Mesenteric fat pad (tissue), 1 donor: ENCODE results near the gene INPP5J. TPM values are rescaled to one million over a fixed set of nuclear protein-coding genes. Genes with fewer than 3 reads are reported as not detected.
"Not testable (repeated sequence)": the region's sequence is repeated elsewhere in the genome, so short reads cannot be mapped to it uniquely, and the experiment has no call there.

Source experiments
- DNase-seq: peaks from one replicate; pipeline ENCODE4 v3.0.0-alpha.2; 2020; ENCODE audit warnings: low spot score
- total RNA-seq: library from RNA; stranded (reverse); fragmentation: NEBNext Ultra II Directional; extraction: Animal tissue kit (Norgen Biotek cat#: 25700); gene quantifications from one replicate; pipeline ENCODE4 v1.2.1, GENCODE V29; 2021
- donor health status: DM: yes; HTN: yes; CAD: no.

The INPP5J gene
- total RNA-seq, 1 donor from 2014 or later, result 0.19 TPM

DNA sequence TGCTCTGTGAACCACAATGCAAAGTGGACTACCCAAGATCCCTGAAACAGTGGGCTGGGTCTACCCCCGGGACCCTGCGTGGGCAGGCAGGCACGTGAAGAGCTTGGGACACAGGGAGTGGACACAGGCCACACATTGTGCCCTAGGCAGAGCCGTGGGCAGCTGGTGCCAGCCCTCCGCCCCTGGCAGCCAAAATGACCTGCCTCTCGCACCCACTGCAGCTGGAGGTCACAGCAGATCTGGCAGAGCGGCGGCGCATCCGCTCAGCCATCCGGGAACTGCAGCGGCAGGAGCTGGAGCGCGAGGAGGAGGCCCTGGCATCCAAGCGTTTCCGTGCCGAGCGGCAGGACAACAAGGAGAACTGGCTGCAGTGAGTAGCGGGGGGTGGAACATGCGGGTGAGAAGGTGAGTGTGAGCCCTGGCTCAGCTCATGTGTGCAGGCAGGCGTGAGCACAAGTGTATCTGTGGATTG, 35.0 kb upstream of the INPP5J start:
- no peak for DNase-seq

DNA sequence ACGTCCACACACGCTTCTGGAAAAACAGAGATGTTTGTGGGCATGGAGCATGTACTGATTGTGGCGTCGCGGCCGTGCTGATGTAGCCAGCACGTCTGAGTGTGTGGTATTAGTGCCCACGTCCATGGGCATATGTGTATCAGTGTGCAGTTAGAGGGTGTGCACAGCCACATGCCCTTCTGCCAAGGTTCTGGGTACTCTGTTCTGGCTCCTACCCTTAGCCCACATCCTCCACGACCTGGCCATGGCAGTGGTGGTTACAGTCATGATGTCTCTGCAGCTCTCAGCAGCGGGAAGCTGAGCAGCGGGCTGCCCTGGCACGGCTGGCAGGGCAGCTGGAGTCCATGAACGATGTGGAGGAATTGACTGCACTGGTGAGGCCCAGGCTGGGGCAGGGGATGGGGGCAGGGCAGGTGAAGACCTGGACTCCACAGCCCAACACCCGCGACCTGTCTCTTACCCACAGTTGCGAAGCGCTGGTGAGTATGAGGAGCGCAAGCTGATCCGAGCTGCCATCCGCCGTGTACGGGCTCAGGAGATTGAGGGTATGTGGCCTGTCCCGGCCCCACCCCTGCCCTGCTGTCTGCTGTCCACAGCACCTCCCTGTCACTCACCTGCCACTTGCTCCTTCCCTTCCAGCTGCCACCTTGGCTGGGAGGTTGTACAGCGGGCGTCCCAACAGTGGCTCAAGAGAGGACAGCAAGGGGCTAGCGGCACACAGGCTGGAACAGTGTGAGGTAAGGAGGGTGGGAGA, 34.4 kb upstream of the INPP5J start:
- DNase-seq, result no peak

DNA sequence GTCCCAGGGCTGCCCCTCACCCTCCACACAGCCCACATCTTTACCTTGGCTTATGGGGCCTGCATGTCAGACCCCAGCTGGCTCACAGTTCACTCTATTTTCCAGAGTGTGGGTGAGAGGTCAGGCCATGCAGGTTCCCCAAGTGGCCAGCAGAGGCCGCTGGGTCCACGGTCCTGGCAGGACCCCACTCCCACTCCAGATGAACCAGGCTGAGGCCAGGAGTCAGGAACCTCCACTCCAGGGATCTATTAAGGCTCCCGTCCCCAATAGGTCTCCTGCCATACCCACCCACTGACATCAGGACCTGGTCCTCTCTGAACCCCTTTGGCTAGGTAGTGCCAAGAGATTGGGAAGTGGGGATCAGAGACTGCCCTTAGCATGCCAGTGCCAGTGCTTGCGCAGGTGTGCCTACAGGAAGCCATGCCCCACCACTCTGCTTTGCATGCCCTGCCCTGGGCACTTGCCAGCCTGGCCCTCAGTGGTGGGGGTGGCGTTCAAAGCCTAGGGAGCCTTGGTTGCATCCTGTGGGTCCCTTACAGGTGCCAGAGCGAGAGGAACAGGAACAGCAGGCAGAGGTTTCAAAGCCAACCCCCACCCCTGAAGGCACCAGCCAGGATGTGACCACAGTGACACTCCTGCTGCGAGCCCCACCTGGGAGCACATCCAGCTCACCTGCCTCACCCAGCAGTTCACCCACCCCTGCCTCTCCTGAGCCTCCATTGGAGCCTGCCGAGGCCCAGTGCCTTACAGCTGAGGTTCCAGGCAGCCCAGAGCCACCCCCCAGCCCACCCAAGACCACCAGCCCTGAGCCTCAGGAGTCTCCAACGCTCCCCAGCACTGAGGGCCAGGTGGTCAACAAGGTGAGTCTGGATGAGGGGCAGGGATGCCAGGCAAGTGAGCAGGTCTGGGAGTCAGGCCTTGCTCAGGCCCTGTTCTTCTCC, 33.3 kb upstream of the INPP5J start:
- no peak for DNase-seq

DNA sequence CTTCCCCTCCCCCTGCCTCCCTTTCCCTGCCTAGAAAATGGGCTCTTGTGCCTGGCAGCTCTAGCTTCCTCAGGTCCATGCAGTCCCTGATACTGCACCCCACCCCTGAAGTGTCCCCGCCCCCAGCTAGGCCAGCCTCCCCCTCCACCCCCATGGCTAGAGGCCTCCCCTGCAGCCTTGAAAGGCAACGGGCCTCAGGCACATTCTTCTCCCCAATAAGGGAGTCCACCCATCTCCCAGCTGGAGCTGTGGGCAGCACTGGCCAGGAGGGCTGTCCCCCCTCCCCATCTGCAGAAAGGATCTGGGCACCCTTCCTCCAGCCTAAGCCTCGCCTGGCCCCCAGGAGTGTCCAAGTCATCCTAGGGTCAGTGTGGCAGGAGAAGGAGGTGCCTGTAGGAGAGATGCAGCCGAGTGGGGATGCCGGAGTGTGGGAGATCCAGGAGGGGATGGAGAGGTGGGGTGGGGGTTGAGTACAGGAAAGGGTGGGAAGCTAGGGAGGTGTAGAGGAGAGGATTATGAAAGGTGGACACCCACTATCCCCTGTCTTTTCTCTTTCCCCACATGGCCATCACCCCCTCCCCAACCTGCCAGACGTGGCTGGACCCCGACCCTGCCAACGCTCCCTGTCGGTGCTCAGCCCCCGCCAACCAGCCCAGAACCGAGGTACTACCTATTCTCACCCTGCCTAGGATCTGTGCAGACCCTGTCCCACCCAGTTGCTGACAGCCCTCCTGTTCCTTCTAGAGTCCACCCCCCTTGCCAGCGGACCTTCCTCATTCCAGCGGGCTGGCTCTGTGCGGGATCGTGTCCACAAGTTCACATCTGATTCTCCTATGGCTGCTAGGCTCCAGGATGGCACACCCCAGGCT, 32.3 kb upstream of the INPP5J start:
- DNase-seq, result no peak

DNA sequence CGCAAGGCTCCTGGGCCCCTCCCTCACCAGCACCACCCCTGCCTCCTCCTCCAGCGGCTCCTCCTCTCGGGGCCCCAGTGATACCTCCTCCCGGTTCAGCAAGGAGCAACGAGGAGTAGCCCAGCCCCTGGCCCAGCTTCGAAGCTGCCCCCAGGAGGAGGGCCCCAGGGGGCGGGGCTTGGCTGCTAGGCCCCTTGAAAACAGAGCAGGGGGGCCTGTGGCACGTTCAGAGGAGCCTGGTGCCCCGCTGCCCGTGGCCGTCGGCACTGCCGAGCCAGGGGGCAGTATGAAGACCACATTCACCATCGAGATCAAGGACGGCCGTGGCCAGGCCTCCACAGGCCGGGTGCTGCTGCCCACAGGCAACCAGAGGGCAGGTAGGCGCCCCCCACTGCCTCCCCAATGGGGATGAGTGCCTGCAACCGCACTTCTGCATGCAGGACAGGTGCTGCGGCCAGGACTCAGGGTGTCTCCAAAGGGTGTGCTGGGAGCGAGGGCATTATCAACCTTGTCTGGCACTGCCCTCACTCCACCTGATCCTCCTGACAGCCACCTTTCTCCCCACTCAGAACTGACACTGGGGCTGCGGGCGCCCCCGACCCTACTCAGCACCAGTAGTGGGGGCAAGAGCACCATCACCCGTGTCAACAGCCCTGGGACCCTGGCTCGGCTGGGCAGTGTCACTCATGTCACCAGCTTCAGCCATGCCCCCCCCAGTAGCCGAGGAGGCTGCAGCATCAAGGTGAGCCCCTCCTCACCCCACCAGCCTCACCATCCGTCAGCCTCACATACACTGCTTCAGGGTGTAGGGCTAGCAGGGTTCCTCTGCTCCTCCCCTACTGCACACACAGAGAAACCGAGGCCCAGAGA, 31.4 kb upstream of the INPP5J start:
- DNase-seq, result no peak

DNA sequence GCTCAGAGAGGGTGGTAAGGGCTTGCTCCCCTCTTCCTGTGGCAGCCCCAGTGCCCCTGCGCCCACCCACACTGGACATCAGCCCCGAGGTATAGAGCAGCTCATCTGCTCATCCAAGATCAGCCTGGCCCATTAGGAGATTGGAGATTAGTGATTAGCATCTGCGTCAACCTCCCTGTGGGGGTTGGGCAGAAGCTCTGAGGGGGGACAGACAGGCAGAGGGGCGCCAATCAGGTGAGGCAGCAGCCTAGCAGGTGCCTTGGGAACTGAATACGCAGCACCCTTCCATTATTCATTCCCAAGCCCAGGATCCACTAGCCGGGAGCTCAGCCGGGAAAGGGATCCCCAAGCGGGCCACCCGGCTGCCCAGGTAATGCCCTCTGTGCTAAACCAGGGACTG, 30.6 kb upstream of the INPP5J start:
- DNase-seq, result no peak

DNA sequence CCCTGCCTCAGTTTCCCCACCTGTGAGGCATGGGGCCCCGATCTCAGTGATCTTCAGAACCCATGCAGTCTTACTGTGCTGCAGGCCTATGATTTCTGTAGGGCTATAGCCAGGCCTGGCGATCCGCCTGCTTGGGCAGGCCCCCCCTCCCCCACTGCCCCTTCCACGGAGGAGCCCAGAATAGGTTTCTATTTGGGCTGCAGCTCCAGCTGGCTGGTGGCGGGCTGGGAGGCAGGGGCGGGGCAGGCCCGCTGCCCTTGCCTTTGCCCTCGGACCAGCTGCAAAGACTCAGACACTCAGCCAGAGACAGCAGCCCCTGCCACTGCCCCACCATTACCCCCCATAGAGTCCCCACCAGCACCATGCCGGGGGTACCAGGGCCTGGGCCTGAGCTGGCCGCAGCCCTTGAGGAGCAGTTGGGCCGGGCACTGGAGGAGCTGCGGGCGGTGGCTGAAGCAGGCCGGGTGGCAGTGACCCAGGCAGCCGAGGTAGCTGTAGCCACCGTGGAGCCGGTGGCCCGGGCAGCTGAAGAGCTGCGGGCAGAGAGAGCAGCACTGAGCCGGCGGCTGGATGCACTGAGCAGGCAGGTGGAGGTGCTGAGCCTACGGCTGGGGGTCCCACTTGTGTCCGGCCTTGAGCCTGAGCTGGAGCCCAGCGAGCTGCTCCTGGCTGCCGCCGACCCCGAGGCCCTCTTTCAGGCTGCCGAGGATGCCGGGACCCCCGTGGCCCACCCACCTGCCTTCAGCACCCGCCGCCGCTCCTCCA, 29.5 kb upstream of the INPP5J start:
- DNase-seq, result no peak

DNA sequence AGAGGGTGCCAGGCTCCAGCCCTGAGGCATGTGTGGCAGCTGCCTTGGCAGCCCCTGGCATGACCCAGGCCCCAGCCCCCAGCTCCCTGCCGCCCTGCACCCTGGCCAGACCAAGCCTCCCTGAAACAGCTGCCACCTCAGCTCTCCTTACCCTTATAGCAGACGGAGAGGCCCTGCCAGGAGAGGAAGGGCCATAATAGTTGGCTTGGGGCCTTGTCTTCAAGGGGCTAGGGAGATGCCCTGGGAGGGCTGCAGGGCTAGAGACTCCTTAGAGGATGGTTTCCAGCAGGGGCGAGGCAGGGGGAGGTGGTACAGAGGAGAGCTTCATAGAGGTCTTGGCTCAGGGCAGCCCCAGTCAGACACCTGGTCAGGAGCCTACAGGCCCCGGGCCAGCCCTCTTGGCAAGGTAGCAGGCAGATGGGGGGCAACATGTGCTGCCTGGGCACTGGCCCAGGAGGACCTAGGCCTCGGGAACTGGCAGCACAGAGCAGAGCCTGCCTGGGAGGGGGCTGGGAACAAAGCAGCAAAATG, 28.7 kb upstream of the INPP5J start:
- DNase-seq, result no peak

DNA sequence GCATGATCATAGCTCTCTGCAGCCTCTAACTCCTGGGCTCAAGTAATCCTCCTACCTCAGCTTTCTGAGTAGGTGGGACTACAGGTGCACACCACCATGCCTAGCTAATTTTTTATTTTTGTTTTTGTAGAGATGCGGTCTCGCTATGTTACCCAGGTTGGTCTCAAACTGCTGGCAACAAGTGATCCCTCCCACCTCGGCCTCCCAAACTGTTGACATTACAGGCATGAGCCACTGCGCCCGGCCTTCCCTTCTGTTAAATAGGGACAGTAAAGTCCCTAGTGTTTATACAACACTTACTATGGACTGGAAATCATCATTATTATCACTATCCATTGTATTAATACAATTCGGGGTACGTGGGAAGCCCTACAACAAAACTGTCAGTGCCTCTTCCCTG, 28.0 kb upstream of the INPP5J start:
- DNase-seq, result no peak

DNA sequence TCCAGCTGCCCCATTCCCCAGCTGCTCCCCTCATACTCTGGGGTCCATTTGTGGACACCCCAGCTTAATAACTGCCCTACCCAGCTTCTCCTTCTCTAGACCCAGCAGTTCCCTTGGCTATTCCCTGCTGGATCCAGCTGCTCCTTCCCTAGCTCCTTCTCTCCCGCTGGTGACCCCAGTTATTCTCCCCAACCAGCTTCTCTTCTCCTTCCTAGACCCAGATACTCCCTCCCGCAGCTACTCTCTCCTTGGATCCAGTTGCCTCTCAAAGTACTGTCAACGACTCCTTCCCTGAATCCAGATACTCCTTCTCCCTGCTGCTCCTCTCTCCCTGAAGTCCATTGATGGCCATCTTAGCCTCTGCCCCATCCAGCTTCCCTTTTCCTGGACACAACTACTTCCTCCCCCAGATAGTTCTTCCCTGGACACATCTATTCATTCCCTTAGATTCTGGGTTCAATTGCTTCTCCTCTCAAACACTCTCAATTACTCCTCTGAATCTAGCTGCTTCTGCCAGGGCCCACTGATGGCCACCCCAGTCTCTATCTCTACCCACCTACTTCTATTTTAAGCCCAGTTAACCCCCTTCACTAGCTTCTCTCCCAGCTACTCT, 27.0 kb upstream of the INPP5J start:
- DNase-seq, result no peak

DNA sequence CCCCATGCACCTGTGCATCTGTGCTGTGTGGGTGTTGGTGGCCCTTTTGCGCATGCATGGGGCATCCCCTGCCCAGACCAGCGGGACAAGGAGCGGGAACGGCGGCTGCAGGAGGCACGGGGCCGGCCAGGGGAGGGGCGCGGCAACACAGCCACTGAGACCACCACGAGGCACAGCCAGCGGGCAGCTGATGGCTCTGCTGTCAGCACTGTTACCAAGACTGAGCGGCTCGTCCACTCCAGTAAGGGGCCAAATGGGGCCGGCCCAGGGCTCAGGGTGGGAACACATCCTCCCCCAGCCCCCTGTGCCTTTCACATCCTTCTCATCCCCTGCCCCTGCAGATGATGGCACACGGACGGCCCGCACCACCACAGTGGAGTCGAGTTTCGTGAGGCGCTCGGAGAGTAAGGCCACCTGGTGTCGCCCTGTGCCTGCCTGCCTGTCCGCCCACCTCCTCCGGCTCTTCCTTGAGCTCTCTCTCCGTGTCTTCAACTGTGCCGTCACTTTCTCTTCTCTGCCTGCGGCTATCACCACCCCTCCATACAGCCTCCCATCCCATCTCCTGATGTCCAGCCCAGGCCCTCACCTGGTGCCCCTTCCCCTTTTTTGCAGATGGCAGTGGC, 26.0 kb upstream of the INPP5J start:
- no peak for DNase-seq

DNA sequence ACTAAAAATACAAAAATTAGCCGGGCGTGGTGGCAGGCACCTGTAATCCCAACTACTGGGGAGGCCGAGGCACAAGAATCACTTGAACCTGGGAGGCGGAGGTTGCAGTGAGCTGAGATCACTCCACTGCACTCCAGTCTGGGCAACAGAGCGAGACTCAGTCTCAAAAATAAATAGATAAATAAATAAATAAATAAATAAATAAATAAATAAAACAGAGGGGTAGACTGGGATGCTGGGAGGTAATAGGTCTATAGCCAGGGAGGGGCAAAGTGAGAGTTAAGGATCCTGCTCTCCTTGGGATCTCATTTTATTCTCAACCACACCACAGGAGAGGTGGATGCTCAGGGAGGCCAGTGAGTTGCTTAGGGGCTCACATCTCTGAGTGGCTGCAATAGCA, 25.2 kb upstream of the INPP5J start:
- DNase-seq, result not testable (repeated sequence)

DNA sequence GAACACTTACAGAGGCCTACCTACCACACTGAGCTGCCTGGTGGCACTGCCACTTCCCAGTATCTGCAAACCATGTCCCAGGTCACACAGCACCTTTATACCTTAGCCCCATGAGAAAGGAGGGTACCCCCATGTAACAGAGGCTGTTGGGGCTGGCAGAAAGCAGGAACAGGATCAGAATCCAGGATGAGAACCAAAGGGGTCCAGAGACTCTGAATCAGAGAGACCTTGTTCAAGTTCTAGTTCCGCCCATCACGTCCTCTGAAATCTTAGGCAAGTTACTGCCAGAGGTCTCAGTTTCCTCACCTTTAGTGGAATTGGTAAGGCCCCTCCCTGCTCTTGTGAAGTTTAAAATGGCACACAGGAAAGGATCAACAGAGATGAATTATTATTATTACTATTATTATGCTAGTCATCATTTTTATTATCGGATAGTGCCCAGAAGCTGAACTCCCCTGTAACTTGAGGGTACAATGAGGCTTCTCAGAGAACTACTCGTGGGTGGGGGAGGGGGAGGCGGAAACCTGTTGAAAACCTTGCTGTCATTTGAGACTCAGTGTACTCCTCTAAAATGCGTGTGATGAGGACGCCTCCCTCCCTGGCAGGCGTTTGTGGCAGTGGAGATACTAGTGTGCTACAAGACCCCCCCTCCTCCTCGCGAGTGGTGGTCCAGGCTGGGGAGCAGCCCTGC, 24.7 kb upstream of the INPP5J start:
- no peak for DNase-seq

DNA sequence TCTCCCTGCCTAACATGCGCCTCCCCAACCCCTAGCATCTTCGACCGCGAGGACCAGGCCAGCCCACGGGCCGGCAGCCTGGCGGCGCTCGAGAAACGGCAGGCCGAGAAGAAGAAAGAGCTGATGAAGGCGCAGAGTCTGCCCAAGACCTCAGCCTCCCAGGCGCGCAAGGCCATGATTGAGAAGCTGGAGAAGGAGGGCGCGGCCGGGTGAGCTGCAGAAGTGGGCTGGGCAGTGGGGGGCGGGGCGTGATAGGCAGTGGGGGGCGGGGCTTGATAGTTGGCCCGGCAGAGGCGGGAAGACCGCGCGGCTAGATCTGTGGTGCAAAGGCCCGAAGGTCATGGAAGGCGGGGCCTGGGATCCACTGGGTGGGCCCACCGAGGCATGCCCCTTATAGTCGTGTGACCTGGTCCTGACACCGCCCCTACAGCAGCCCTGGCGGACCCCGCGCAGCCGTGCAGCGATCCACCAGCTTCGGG, 24.1 kb upstream of the INPP5J start:
- no peak for DNase-seq

DNA sequence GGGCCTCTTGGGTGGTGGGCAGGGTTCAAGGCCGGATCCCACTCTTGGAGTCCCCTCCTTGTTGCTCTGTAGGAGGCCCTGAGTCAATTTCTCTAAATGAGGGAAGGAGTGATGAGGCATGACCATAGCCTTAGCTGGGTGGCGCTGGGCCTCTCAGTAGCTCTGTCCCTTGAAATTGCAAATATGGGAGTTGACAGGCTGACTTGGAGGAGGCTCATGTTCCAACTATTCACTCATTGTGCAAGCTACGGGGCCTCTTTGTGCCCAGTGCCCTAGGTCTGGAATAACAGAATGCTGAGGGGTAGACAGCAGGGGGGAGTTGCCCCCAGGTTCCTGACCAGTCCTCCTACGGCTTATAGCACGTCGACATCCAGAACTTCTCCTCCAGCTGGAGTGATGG, 23.4 kb upstream of the INPP5J start:
- no peak for DNase-seq

DNA sequence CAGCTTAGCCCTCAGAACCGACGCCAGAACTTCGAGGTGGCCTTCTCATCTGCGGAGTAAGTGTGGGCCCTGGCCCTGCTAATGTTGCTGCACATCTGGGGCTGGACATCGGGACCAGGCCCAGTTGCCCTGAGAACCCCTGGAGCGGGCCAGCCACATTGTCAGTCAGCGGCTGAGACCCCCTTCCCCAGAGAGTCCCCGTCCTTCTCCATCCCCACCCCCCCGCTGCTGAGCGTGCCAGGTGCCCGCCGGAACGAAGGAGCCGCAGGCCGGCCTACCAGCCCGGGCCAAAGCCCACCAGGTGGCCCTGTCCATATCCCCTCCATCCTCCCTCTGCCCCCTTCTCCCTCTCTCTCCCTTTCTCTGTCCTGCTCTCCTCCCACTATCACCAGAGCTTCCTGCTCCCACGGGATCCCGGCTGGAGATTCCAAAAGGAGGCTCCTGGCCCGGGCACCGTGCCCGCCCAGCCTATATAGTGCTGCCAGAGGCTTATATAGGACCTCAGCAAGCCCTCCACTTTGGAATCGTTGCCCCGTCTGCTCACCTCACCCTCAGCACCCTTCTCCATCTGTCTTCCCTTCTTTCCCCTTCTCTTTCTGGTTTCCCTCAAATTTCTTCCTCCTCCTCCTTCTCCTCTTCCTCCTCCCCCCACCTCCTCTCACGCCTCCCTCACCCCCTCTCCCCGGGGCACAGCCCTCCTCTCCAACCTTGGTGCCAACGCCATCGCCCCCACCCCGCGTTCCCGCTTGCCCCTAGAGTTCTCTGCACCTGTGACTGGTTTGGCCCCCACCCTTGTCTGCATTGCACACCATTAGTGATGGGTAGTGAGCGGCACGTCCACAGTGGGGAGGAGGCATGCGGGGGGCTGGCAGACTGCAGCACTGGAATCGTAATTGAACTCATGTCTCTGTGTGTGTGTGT, 22.7 kb upstream of the INPP5J start:
- no peak for DNase-seq
